NCI-H446 (cell line): ENCODE measurements around the gene RNF220.
A peak's percentile ranks its signal among the peaks of the same experiment; 100 is the strongest.

ENCODE experiments used
- DNase-seq, 2 experiments: peaks; one replicate each; lab custom pipeline; 2025; lab: John Stamatoyannopoulos, UW

The RNF220 gene

DNA sequence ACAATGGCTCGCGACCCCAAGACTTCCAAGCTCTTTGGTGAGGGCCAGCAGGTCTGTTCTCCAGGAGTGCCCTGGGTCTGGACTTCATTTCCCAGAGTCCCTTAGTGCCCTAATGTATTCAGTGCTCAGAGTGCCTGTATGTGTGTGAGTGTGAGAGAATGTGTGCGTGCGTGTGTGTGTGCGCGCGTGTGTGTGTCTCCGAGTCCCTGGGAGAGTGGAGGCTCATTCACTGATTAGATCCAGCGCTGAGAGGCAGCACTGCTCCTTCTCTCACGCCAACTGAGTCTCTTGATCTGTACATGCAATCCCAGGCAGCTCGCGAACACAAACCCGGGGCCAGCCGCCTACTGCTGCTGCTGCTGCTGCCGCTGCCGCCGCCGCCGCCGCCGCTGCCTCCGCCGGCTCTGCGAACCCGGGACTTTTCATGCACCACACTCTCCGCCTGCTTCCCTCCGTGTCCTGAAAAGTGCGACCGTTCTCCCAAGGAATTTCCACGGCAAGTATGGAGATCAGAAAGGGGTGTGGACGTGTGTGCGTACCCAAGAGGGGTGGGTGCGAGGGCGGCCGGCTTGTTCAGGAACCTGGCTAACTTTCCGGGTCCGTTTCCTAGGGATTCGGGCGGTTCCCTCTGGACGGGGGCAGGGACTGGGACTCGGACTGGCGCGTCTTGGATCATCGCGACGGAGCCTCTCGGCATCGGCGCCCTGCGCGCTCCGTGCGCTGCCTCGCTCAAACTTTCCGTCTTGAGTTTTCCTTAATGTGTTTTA is at the start of gene RNF220:
Gene RNF220 (plus strand): TSS at position 225 of the 767 bp plus-strand sequence.
- peak in 1 of 2 experiments; percentile 17 for DNase-seq

DNA sequence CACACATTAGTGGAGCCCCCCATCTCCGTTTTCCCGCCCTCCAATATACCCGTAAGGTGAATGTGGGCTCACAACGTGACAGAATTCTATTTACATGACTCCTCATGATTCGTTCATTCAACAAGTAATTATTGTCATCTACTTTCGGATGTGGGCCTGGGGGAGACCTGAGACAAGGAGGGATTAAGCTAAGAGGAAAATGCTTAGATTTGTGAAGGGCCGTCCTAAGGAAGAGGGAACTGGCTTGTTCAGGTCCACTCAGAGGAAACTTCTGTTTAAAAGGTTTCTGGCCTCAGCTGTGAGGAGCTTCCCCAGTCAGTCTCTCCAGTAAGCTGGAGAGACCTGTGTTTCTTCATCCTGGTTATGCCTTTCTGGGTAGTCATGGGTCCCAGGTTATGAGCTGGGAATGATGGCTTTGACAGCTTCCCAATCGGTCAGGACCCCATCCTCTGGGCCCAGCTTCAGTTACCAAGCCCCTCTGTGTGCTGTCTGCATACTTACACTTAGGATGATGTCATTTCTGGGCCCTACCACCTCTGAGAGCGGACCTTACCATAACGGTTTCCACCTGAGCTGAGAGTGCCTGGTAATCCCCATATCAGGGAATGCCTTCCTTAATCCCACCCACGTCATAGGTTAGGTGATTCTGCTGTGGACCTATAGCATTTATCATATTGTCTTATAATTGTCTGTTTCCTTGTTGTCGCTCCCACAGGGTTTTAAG is 49.3 kb upstream of the RNF220 start:
- DNase-seq, result no peak

DNA sequence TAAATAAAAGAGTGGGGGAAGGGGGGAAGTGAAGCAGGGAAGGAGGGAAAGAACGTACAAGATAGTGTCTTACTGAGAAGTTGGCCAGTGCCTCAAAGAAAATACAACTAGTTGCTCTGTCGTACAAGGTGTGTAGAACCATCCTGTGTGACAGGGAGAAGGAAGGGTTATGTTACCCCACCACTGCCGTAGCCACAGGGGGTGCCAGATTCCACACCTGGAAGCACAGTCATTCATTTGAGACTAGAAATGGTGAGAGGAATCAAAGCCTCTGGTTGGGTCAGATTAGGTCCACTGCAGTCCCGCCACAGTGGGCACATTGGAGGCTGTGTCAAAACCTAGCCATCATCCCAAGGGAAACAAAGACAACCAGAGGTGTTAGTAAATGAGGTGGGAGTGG is 47.3 kb upstream of the RNF220 start:
- no peak for DNase-seq

DNA sequence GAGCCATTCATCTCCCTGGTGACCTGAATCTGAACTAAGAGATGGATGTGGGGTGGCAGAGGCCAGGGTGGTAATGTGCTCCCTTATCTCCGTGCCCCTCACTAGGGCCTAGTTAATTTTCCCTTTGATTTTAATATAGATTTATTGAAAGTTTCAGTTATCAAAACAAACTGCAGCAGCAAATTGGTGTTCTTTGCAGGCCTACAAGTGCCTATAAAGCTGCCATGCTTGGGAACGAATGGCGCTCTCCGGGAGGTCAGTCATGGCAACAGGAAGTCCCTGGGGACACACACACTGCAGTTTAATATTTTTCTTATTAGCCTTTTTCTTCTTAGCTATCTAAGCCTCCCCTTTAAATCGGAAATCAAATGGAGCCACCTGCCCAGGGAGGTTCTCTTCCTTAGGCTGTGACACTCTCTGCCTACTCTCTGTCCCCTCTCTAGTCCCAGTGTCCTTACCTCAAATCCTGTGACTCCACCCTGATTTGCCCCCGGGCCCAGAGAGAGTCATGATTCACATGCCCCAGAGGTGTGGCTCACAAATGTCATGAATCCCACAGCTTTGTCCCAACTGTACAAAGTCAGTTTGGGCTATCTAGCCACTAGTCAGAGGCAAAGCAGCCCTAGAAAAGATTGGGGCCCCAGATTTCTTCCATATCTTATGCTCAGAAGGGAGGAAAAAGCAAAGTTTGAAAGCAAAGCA is 45.7 kb upstream of the RNF220 start:
- no peak for DNase-seq

DNA sequence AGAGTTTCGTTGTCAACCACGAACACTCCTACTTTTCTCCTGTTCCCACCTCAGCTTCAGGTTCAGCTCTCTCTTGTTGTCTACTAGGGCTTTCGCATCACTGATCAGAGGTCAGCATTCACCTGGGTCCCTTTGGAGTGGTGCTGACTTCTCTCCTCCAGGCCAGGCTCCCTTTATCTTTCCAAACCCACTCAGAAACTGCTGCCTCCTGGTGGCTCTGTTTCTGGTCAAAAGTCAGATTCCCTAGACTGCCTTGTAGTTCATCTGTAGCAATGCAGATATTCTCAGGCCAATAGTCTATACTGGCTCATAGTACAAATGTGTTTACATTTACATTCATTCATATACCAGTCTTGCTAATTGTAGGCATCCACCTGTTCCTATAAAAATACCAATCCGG is 43.6 kb upstream of the RNF220 start:
- DNase-seq, result no peak

DNA sequence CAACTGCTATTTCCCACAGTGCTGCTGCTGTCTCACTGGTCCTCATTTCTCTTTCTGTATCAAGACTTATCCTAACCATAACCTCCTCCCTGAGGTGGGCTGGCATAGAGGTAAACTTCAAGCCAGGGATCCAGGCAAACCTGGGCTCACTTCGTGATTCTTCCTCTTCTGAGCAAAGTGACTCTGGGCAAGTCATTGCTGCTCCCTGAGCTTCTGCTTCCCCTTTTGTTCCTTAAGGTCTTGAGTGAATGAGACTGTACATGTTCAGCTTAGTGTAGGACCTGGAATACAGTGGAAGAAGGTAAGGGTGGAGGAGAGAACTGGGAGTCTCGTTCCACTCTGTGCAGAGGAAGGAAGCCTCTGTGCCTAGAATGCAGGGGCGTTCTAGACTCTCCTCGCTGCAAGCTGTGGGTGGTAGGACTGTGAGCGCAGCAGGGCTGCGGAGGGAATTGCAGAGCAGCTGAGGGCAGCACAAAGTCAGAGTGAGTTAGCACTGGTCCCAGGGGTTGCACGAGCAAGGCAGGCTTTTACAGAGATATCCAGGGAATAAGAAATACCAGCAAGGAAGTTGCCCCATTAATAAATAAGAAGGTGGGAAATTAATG is 38.6 kb upstream of the RNF220 start:
- DNase-seq, result no peak

DNA sequence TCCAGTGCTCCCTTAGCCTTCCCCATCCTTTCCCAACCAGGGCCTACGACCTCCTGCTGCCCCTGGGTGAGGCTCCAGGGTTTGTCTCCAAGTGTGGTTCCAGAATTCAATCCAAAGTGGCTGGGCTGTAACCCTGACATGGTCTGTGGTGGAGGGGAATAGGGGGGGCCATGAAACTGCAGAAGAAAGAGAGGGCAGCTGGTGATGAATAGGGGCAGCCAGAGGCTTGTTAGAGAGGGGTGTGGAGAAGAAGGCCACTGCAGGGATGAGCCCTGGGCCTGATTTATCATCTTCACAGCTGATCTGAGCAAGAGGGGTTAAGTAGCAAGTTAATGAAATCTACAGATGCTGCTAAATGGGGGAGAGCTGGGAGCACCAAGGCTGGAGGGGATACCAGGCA is 37.1 kb upstream of the RNF220 start:
- DNase-seq, result no peak

DNA sequence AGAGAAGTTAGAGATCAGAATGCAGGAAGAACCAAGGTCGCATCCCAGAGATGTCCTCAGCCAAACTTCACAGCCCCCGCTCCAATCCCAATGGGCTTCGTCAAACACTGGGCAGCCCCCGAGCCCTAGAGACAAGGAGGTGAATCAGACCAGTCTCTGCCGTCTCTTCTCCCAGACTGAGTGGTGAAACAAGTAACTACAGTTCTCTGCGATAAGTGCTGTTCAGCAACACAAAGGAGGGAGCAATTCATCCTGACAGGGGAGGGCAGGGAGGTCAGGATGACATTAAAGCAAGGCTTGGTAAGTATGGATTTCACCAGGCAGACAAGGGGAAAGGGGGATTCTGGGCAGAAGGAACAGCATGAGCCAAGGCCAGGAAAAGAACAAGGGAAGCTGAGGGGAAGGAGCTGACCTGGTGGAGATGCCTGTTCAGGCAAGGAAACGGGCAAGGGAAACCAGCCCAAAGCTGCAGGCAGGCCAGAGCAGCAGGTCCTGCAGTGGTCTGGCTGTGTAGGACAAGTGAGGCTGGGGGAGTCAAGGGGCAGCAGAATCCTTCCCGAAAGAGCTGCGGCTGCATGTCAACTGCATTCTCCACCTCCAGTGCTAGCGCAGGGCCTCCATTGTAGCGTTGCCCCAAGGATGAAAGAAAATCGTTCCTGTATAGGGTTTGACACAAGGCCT is 36.4 kb upstream of the RNF220 start:
- DNase-seq, result no peak

DNA sequence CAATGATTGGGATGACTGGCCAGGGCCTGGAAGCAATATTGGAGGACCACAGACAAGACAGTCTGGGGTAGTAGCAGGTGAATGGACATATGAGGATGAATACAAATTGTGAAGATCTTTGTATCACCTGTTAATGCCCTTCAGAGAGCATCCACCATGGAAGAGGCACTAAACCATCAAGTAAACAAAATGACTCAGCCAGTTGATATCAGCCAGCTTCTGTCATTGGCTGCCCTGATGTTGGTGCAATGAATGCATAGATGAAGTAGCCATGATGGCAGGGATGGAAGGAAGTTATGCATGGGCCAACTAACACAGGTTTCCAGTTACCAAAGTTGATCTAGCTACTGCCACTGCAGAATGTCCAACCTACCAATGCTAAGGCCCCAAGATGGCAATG is 33.8 kb upstream of the RNF220 start:
- DNase-seq, result no peak

DNA sequence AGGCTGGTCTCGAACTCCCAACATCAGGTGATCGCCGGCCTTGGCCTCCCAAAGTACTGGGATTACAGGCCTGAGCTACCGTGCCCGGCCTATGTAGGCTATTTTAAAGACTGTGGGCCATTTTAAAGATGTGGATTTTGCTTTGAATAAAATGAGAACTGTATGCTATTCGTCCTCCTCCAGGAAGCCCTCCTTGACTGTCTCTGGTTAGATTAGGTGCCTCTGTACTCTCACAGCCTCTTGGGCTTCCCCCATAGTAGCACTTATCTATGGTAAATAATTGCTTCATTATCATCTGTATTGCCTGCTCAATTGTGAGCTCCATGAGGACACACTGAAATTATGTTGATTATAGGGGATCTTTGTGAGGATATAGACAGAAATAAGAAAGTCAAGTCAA is 29.5 kb upstream of the RNF220 start:
- DNase-seq, result no peak

DNA sequence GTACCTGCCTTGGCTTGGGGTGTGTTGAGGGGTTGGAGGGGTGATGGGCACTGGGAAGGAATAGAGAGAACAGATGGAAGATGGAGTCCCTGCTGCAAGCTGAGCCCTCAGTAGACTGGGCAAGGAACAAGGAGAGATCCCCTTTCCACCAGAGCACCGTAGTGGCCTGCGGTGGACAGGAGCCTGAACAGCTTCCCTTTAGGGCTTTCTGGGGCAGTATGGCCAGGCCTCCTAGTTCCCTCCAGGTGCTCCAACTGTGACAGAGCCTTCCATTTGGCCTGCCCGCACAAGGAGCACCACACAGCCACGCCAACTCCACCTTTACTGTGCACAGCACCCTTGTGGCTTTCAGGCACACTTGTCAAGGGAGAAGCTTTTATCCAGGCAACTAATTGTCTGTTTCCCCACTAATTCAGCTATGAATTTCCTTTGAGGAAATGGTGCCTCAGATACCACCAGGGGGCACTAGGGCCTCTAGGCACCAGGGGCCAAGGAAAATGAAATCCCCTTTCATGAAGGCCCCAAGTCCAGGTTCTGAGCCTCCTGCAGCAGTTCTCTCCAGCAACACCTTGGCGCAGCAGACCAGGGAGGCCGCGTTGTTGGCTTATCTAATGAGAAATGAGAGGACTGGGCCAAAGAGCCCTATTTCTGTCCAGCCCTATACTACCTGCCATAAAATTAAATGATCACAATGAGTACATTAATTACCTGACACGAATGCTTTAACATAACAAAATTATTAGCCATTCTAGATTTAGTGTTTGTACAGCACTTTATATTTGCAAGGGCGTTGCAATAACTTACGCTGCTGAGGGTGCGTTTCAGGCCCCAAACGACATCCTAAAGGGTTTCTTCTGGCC is 26.9 kb upstream of the RNF220 start:
- peak; percentile 10 to 52 for DNase-seq

DNA sequence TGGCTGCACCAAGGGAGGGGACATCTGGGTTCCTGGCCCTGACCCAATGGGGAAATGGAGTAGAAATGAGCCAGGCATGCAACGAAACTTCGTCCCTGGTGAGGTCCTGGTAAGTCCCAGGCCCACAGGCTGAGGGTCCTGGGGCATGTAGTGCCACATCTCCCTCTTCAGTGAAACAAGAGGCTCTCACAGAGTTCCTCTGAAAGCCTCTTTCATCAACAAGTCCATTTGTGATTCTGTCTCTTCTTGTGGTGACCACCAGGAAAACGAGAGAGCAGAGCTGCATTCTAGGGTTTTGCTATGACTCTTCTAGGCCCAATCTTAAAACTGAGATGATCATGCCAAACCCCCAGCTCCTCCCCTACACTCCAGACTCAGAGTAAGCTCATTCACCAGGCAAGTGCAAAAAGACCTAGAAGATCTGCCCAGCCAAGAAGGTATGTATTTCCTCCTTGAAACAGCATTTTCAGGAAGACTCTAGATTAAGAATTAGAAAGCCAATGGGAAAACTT is 24.3 kb upstream of the RNF220 start:
- no peak for DNase-seq

DNA sequence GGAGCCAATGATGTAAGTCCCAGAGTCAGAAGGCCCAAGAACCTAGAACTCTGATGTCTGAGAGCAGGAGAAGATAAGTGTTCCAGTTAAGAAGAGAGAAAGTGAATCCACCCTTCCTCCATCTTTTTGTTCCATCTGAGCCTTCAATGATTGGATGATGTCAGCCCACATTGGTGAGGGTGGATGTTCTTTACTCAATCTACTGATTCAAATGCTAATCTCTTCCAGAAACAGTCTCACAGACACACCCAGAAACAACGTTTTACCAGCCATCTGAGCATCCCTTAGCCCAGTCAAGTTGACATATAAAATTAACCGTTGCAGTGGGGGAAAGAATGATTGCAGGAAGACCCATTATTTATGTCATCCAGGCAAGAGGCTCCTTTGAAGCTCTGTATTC is 16.5 kb upstream of the RNF220 start:
- DNase-seq, result no peak

DNA sequence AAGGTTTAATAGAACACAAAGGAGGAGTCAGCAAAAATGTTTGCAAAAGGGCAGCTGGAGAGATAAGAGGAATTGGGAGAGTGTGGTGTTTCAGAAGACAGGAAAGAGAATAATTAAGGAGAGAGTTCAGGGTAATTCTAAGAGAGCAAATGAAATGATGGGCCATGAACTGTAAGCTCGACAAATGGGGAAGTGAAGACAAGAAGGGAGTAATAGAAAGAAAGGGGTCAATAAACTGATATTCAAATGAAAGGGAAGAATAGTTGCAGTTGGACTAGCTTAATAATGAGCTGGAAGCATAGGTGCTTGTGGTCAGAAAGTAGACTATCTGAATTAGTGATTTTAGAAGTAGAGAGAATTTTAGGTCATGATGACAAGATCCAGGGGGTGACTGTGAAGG is 15.6 kb upstream of the RNF220 start:
- DNase-seq, result no peak

DNA sequence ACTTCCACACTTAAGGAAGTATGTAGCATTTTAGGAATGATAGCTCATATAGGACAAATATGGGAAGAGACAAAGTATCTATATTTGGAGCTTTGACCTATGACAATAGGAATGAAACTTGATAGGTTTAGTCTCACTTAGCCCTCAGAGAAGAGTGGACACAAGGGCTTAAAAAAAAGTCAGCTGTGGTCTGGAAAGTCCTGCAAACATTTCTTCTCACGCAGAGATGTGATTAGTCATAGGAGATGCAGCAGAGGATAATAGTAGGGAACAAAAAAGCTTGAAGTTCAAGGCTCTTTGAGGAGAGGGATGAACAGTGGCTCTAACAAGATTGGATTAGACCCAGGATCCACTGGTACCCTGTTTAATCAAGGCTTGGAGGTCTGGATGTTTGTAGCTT is 14.8 kb upstream of the RNF220 start:
- no peak for DNase-seq

DNA sequence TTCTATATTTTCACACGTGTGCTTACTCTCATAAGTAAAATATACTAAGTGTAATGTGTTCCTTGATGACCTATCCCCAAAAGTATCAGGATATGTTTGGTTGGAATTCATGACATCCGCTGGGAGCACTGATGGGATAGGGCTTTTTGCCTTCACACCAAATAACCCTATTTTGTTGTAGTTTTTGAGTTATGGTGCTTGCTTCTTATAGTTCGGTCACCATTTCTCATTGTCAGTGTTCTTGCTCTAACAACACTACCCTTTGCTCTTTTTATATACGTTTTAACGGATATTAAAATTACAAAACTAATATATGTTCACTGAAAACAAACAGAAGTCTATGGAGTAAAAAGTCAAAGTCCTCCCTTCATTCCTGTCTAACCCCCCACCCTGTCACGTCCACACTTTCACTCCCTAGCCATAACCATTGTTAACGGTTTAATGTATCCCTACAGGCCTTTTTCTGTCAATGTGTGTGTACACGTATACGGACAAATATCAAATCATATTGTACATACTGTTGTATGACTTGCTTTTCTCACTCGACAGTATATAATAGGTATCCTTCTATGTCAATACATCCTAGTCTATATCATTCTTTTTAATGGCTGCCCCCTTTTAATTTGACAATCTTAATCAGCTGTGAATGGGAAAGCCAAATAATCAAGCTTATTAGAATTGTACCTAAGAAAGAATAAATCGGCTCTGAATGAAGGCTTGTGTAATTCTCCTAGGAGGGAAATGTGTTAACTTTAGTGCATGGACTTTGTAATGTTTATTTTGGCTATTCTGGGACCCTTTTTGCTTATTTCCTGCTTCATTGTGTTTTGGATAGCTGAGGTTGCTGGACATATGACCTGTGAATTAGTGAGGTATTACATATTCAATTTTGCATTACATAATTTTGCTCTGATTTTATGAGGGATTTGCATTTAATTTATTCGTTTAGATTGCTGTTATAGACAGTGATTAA is 3.5 kb upstream of the RNF220 start:
- no peak for DNase-seq

DNA sequence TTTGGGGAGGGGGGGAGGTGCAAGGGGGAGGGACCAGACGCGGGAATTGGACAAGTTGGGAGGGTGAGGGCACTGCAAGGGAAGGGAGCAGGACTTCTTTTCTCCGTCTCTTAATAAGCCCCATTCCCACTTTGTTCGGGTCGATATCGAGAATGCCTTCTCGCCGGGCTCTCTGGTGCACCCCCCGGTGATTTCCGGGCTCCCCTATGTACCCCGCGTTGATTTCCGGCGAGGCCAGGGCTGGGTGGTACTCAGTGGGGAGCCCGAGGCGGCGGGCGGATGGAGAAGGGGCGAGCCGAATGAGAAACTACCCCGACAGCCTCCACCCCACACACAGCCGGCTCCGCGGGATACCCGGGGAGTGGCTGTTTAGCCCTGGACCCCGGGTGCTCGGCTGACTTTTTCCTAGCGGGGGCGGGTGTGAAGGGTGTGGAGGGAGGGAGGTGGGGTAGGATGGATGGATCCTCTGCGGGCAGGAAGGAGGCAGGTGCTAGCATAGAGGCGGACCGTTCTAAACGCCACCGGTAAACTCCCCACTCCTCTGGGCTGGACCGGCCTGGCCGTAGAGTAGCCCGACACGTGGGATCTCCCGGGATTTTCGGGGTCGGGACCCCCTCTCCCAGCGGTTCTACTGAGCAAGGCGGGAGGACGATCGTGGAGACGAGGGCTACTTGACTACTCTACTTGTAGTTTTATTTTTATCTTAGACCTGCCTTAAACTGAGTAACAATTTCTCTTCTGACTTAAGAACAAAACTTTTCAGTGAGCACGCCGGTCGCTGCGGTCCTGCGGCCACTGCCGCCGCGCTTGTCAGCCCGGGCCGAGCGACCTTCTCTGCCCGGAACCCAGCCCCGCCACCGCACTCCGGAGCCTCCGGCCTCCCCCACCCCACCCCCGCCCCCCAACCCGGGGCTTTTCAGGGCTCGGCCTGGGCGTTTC is 1.0 kb downstream of the RNF220 start:
- DNase-seq, result no peak

DNA sequence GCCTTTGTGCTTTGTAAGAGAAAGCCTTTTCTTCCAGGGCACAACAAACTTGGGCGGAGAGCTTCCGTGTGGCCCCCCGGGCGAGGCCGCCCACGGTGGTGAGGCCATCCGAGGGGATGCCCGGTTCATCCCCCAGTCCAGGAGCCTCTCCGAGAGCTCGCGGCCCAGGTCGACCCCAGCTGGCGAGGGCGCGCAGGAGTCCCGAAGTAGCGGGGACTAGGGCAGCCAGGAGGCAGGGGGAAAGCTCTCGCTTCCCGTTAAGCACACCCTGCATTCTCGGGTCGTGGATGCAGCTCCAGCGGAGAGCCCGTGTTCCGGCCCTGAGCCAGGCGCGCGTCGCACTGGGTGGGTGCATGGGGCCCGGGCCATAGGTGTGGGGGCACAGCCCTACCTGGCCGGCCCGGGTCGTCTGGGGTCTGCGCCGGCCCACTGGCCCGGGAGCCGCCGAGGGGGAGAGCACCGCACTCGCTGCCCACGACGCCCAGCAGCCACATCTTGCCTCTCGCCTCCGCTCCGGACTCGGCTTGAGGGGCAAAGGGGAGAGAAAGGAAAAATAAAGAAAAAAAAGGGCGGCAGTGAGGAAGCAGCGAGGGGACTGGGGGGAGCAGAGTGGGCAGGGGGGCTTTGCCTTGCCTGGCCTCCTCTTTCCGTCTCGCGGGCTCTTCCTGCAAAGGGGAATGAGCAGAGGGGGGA is 1.8 kb downstream of the RNF220 start:
- DNase-seq, result no peak
